Measurements from ENCODE around the gene EML1. TPM values are rescaled to one million over a fixed set of nuclear protein-coding genes. Genes with fewer than 3 reads are reported as not detected.

EML1 gene
- total RNA-seq, 4 donors from 2014 or later: 92.3 to 131 (median 119) TPM

DNA sequence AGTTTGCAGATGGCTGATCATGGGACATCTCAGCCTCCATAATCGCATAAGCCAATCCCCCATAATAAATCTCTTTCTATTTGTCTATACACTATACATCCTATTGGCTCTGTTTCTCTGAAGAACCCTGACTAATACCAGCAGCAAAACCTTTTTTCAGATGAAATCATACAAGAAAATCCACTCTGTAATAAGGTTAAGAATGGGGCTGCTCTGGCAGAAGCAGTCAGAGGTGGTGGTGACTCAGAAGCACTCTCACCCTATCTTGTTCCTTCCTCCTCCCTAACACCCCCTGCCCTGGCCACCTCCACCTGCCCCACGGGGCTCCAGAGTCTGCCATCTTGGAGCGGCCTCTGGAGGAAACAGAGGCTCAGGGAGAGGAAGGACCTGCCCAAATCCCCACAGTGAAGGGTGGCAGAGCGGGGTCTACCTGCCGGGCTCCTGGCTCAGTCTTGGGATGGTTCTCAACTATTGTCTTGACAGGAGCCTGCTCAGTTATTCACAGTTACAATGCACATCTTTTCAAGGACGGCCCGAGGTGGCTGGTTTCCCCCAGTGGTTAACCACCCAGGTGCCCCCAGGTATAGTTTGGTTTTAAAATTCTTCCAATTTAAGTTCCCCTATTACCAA is 162.7 kb downstream of the EML1 start:
- H3K9me3 ChIP-seq: no peaks in the 10 kb centered on the region
- intact Hi-C loops (cut with DNase I): no loop called here
- TF ChIP-seq POLR2A (IDR thresholded peaks at IDR 0.05; ENCODE audit: low read depth): no peak
- H3K4me3 ChIP-seq: no peak overlapping the region
- no peaks in the 10 kb centered on the region for H3K36me3 ChIP-seq
- peaks cover 0 to 4% (median 0%) of the 10 kb centered on the region in 4 donors for H3K4me1 ChIP-seq
- DNase-seq (ENCODE audit: extremely low spot score): no peak
- H3K27ac ChIP-seq (replicated peaks in 1 of 4): no peak overlapping the region
- H3K27me3 ChIP-seq: peaks cover 0 to 14% (median 0%) of the 10 kb centered on the region in 4 donors
- WGBS: 88% methylated on average over 7 of the region's 7 CpGs

DNA sequence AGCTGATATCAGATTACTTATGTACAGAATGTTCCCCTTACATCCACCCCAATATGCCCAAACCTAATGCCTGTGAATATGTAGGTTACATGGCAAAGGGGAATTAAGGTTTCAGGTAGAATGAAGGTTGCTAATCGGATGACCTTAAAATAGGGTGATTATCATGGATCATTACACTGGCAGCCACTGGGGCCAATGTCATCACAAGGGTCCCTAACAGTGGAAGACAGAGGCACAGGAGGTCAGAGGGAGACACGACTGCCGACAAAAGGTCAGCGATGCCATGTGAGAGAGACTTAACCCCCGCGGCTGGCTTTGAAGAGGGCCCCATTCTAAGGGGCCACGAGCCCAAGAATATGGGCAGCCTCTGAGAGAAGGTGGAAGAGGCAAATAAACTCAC is 165.2 kb downstream of the EML1 start:
- Histone ChIP-seq H3K9me3 (no peaks in the 10 kb centered on the region), H3K4me1 (peaks cover 0 to 4% (median 0%) of the 10 kb centered on the region in 4 donors), H3K36me3 (no peaks in the 10 kb centered on the region), H3K27ac (replicated peaks in 1 of 4) (no peak overlapping the region), H3K27me3 (peaks cover 0 to 23% (median 0%) of the 10 kb centered on the region in 4 donors), H3K4me3 (no peak overlapping the region)
- 84% methylated on average over 7 of the region's 7 CpGs for WGBS
- no peak for DNase-seq (ENCODE audit: extremely low spot score)
- no peak for TF ChIP-seq CTCF (IDR thresholded peaks at IDR 0.05)
- TF ChIP-seq POLR2AphosphoS5 (IDR thresholded peaks at IDR 0.05): no peak
- no peak for TF ChIP-seq EP300 (IDR thresholded peaks at IDR 0.05)
- no peak for TF ChIP-seq POLR2A (IDR thresholded peaks at IDR 0.05; ENCODE audit: low read depth)
- intact Hi-C loops (cut with DNase I): no loop called here

DNA sequence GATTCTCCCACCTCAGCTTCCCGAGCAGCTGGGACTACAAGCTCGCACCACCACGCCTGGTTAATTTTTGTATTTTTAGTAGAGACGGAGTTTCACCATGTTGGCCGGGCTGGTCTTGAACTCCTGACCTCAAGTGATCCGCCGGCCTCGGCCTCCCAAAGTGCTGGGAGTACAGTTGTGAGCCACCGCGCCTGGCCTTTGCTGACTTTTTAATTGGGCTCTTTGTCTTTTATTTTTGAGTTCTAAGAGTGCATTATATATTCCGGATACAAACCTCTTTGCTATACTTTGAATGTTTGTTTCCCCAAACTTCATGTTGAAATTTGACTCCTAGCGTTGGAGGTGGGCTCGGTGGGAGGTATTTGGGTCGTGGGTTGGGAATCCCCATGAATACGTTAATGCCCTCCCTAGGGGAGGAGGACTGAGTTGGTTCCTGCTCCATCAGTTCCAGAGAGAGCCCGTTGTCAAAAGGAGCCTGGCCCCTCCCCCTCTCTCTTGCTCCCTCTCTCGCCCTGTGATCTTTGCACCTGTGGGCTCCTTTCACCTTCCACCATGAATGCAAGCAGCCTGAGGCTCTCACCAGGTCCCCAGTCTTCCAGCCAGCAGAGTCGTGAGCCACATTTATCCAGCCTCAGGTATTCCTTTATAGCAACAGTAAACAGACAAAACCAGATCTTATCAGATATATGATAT is 168.8 kb downstream of the EML1 start:
- H3K36me3 ChIP-seq: no peaks in the 10 kb centered on the region
- intact Hi-C loops (cut with DNase I): no loop called here
- WGBS: 65% methylated on average over 18 of the region's 18 CpGs
- H3K9me3 ChIP-seq: no peaks in the 10 kb centered on the region
- TF ChIP-seq CTCF (IDR thresholded peaks at IDR 0.05) (no peak), EP300 (IDR thresholded peaks at IDR 0.05) (no peak), POLR2A (IDR thresholded peaks at IDR 0.05; ENCODE audit: low read depth) (no peak), POLR2AphosphoS5 (IDR thresholded peaks at IDR 0.05) (no peak)
- peaks cover 0 to 2% (median 0%) of the 10 kb centered on the region in 4 donors for H3K4me1 ChIP-seq
- no peak overlapping the region for H3K4me3 ChIP-seq
- H3K27me3 ChIP-seq: peaks cover 0 to 23% (median 0%) of the 10 kb centered on the region in 4 donors
- no peak overlapping the region for H3K27ac ChIP-seq (replicated peaks in 1 of 4)
- no peak for DNase-seq (ENCODE audit: extremely low spot score)

DNA sequence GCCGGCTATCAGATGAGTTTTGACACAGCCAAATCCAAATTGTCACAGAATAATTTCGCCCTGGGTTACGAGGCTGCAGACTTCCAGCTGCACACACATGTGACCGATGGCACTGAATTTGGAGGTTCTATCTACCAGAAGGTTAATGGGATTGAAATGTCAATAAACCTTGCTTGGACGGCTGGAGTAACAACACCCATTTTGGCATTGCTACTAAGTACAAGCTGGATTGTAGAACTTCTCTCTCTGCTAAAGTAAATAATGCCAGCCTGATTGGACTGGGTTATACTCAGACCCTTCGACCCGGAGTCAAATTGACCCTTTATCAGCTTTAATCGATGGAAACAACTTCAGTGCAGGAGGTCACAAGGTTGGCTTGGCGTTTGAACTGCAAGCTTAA is 171.8 kb downstream of the EML1 start:
- Histone ChIP-seq H3K27me3 (peaks cover 0 to 20% (median 0%) of the 10 kb centered on the region in 4 donors), H3K4me3 (no peak overlapping the region), H3K4me1 (peaks cover 0 to 3% (median 0%) of the 10 kb centered on the region in 4 donors), H3K27ac (replicated peaks in 1 of 4) (no peak overlapping the region), H3K36me3 (no peaks in the 10 kb centered on the region), H3K9me3 (no peaks in the 10 kb centered on the region)
- intact Hi-C loops (cut with DNase I): no loop called here
- no peak for DNase-seq (ENCODE audit: extremely low spot score)
- TF ChIP-seq POLR2AphosphoS5 (IDR thresholded peaks at IDR 0.05) (no peak), POLR2A (IDR thresholded peaks at IDR 0.05; ENCODE audit: low read depth) (no peak), EP300 (IDR thresholded peaks at IDR 0.05) (no peak), CTCF (IDR thresholded peaks at IDR 0.05) (no peak)
- 84% methylated on average over 9 of the region's 9 CpGs for WGBS

- intact Hi-C loops (cut with DNase I): no loop called here
- H3K27me3 ChIP-seq: peaks cover 0 to 14% (median 0%) of the 10 kb centered on the region in 4 donors
- no peak for DNase-seq (ENCODE audit: extremely low spot score)
Observed at GRCh38 chr14:99966037-99966835, 173.0 kb downstream of the EML1 start.

More at GRCh38 chr14:99966037-99966835, 173.0 kb downstream of the EML1 start:
- WGBS: 93% methylated on average over 22 of the region's 23 CpGs
- no peak overlapping the region for H3K27ac ChIP-seq (replicated peaks in 1 of 4)
- H3K36me3 ChIP-seq: no peaks in the 10 kb centered on the region
- H3K9me3 ChIP-seq: no peaks in the 10 kb centered on the region
- TF ChIP-seq POLR2A (IDR thresholded peaks at IDR 0.05; ENCODE audit: low read depth) (no peak), POLR2AphosphoS5 (IDR thresholded peaks at IDR 0.05) (no peak), CTCF (IDR thresholded peaks at IDR 0.05) (no peak), EP300 (IDR thresholded peaks at IDR 0.05) (no peak)
- H3K4me3 ChIP-seq: no peak overlapping the region
- H3K4me1 ChIP-seq: peaks cover 0 to 9% (median 5%) of the 10 kb centered on the region in 4 donors

Measured in esophagus muscularis mucosa (tissue), 4 donors.